H1 (cell line): ENCODE data around the gene TLCD2. TPM values are rescaled to one million over a fixed set of nuclear protein-coding genes. Genes with fewer than 3 reads are reported as not detected.

Experiments
- CTCF ChIA-PET: fragments of 300-600 bp; sonication (Branson Sonifier 250); formaldehyde crosslinking; loops from one replicate; lab custom pipeline; 2021; ENCODE audit not compliant: partially characterized antibody; lab: Charles Lee
- POLR2A ChIA-PET: fragments of 300-600 bp; sonication (Branson Sonifier 250); formaldehyde crosslinking; loops from one replicate; lab custom pipeline; 2021; ENCODE audit warnings: inconsistent platforms; ENCODE audit not compliant: partially characterized antibody; lab: Charles Lee
- DNase-seq, 2 experiments: peaks; one replicate each; pipeline versions ENCODE4 v3.0.0 to v3.0.0-alpha.2; 2010 to 2022; ENCODE audit warnings: low spot score in 2 of 2, low read depth in 1 of 2, mixed read lengths in 1 of 2
- FAIRE-seq: peaks from 2 replicates; lab custom pipeline; 2011; peaks lifted over from hg19 to GRCh38; lab: Jason Lieb, UNC
- H2AFZ ChIP-seq: 2 replicates; pipeline ENCODE4 v1.8.1; 2012; ENCODE audit warnings: low read length, inconsistent platforms
- H2AK5ac ChIP-seq: 2 replicates; pipeline ENCODE4 v1.6.1; 2013; ENCODE audit warnings: low read depth, low read length
- H2BK120ac ChIP-seq: replicated peaks from 2 replicates; pipeline ENCODE3; 2013; ENCODE audit warnings: low read depth, low read length, inconsistent platforms
- H2BK12ac ChIP-seq: 2 replicates; pipeline ENCODE4 v1.6.1; 2013; ENCODE audit warnings: low read depth, low read length
- H2BK15ac ChIP-seq: 2 replicates; pipeline ENCODE4 v1.6.1; 2013; ENCODE audit warnings: low read length
- H2BK20ac ChIP-seq: 2 replicates; pipeline ENCODE4 v1.6.1; 2013; ENCODE audit warnings: low read length
- H2BK5ac ChIP-seq: 2 replicates; pipeline ENCODE4 v1.6.1; 2013; ENCODE audit warnings: low read depth, low read length
- H3K14ac ChIP-seq: 2 replicates; pipeline ENCODE4 v1.6.1; 2013; ENCODE audit warnings: inconsistent platforms; ENCODE audit not compliant: insufficient read length
- H3K18ac ChIP-seq: 2 replicates; pipeline ENCODE4 v1.6.1; 2013; ENCODE audit warnings: low read length; ENCODE audit errors: extremely low read depth
- H3K23ac ChIP-seq: 2 replicates; pipeline ENCODE4 v1.6.1; 2013; ENCODE audit warnings: inconsistent platforms; ENCODE audit not compliant: insufficient read length
- H3K23me2 ChIP-seq: 2 replicates; pipeline ENCODE4 v1.6.1; 2013; ENCODE audit warnings: low read depth, low read length
- H3K27ac ChIP-seq: 2 replicates; pipeline ENCODE4 v1.6.1; 2011; ENCODE audit warnings: low read depth, low read length, inconsistent platforms
- H3K27me3 ChIP-seq, 4 experiments: replicated peaks in 1 of 4; 1 replicate in 1 of 4; 2 replicates in 3 of 4; pipeline versions ENCODE4 v1.6.1 to v1.8.1; 2011 to 2013; ENCODE audit warnings: low read length in 3 of 4, mild to moderate bottlenecking in 3 of 4, inconsistent platforms in 2 of 4, mixed read lengths in 2 of 4, moderate library complexity in 1 of 4; ENCODE audit not compliant: control insufficient read depth in 3 of 4, insufficient read depth in 3 of 4; ENCODE audit errors: extremely low read depth in 1 of 4
- H3K36me3 ChIP-seq, 4 experiments: 2 replicates each; pipeline versions ENCODE4 v1.6.1 to v1.8.1; 2011 to 2013; ENCODE audit warnings: mild to moderate bottlenecking in 4 of 4, low read length in 3 of 4, moderate library complexity in 2 of 4, control low read depth in 1 of 4, inconsistent platforms in 1 of 4; ENCODE audit not compliant: insufficient read depth in 4 of 4, control insufficient read depth in 2 of 4
- H3K4ac ChIP-seq: replicated peaks from 2 replicates; pipeline ENCODE3; 2013; ENCODE audit warnings: low read length, low read depth, mixed read lengths, inconsistent platforms; ENCODE audit not compliant: insufficient read length
- H3K4me1 ChIP-seq, 4 experiments: replicated peaks in 1 of 4; 1 replicate in 1 of 4; 2 replicates in 3 of 4; pipeline versions ENCODE4 v1.6.1 to v1.8.1; 2011 to 2013; ENCODE audit warnings: low read length in 3 of 4, inconsistent platforms in 2 of 4, mixed read lengths in 1 of 4; ENCODE audit not compliant: insufficient read depth in 4 of 4, control insufficient read depth in 3 of 4
- H3K4me2 ChIP-seq, 2 experiments: 2 replicates each; pipeline versions ENCODE4 v1.6.1 to v1.8.1; 2011 to 2013; ENCODE audit warnings: low read depth in 2 of 2, low read length in 2 of 2, control low read depth in 1 of 2, inconsistent platforms in 1 of 2, mild to moderate bottlenecking in 1 of 2; ENCODE audit not compliant: insufficient read depth in 1 of 2
- H3K4me3 ChIP-seq, 4 experiments: fragments of 200-600, 300-600 bp in 1 of 4; sonication (generic), shearing (Covaris generic), sonication (Bioruptor Twin) in 1 of 4; 2 replicates each; pipeline versions ENCODE4 v1.5.1 to v1.8.1; 2011 to 2016; ENCODE audit warnings: low read length in 4 of 4, low read depth in 3 of 4, control low read depth in 2 of 4, inconsistent platforms in 2 of 4, mild to moderate bottlenecking in 2 of 4, mixed read lengths in 1 of 4, moderate library complexity in 1 of 4; ENCODE audit not compliant: insufficient read depth in 2 of 4; ENCODE audit errors: extremely low read depth in 1 of 4
- H3K56ac ChIP-seq: replicated peaks from 2 replicates; pipeline ENCODE3; 2013; ENCODE audit warnings: low read depth, mild to moderate bottlenecking, mixed read lengths, low read length, inconsistent platforms; ENCODE audit not compliant: insufficient read length
- H3K79me1 ChIP-seq: 2 replicates; pipeline ENCODE4 v1.6.1; 2013; ENCODE audit warnings: low read depth, low read length, control low read depth
- H3K79me2 ChIP-seq, 2 experiments: 2 replicates each; pipeline versions ENCODE4 v1.6.1 to v1.8.1; 2012 to 2013; ENCODE audit warnings: low read length in 2 of 2, mild to moderate bottlenecking in 2 of 2, inconsistent platforms in 1 of 2; ENCODE audit not compliant: insufficient read depth in 2 of 2, control insufficient read depth in 1 of 2
- H3K9ac ChIP-seq, 4 experiments: replicated peaks in 1 of 4; 1 replicate in 1 of 4; 2 replicates in 3 of 4; pipeline versions ENCODE4 v1.6.1 to v1.8.1; 2011 to 2013; ENCODE audit warnings: low read depth in 3 of 4, low read length in 3 of 4, control low read depth in 2 of 4, mild to moderate bottlenecking in 2 of 4, moderate library complexity in 2 of 4, inconsistent platforms in 1 of 4; ENCODE audit errors: extremely low read depth in 1 of 4
- H3K9me3 ChIP-seq, 2 experiments: 2 replicates each; pipeline versions ENCODE4 v1.6.1 to v1.8.1; 2012 to 2013; ENCODE audit warnings: mild to moderate bottlenecking in 2 of 2, moderate library complexity in 2 of 2, control low read depth in 1 of 2, inconsistent platforms in 1 of 2, low read depth in 1 of 2, low read length in 1 of 2, mixed read lengths in 1 of 2; ENCODE audit not compliant: insufficient read depth in 2 of 2
- H4K20me1 ChIP-seq, 2 experiments: replicated peaks in 1 of 2; 2 replicates each; pipeline versions ENCODE3 to v1.8.1; 2011 to 2013; ENCODE audit warnings: inconsistent platforms in 2 of 2, low read length in 2 of 2, mild to moderate bottlenecking in 1 of 2; ENCODE audit not compliant: insufficient read depth in 2 of 2, control insufficient read depth in 1 of 2
- H4K5ac ChIP-seq: 2 replicates; pipeline ENCODE4 v1.6.1; 2013; ENCODE audit warnings: low read length, low read depth, mixed read lengths, inconsistent platforms; ENCODE audit not compliant: insufficient read length
- H4K8ac ChIP-seq: 2 replicates; pipeline ENCODE4 v1.8.0; 2013; ENCODE audit warnings: mild to moderate bottlenecking, moderate library complexity, low read length, inconsistent platforms; ENCODE audit not compliant: insufficient read depth; ENCODE audit errors: extremely low read depth
- H4K91ac ChIP-seq: replicated peaks from 2 replicates; pipeline ENCODE3; 2013; ENCODE audit warnings: low read length, mixed read lengths, inconsistent platforms; ENCODE audit not compliant: insufficient read length
- ATF3 ChIP-seq: IDR thresholded peaks from 2 replicates; pipeline ENCODE4 v1.6.1; 2011; ENCODE audit warnings: low read depth, mild to moderate bottlenecking, low read length; ENCODE audit not compliant: insufficient read depth
- CTCF ChIP-seq, 3 experiments: IDR thresholded peaks; 1 replicate in 2 of 3; 2 replicates in 1 of 3; pipeline versions ENCODE4 v1.5.1 to v1.6.1; 2011; ENCODE audit warnings: low read length in 3 of 3, mild to moderate bottlenecking in 3 of 3, inconsistent platforms in 2 of 3, low read depth in 1 of 3, moderate library complexity in 1 of 3; ENCODE audit not compliant: insufficient read depth in 1 of 3; ENCODE audit errors: control extremely low read depth in 1 of 3
- NANOG ChIP-seq: IDR thresholded peaks from 2 replicates; pipeline ENCODE4 v1.6.1; 2011; ENCODE audit warnings: low read length, low read depth, mild to moderate bottlenecking, inconsistent platforms; ENCODE audit not compliant: insufficient read depth, poor library complexity, severe bottlenecking
- POLR2A ChIP-seq, 2 experiments: IDR thresholded peaks; 1 replicate in 1 of 2; 2 replicates in 1 of 2; pipeline ENCODE4 v1.6.1; 2011; ENCODE audit warnings: low read depth in 2 of 2, low read length in 2 of 2, mild to moderate bottlenecking in 2 of 2; ENCODE audit errors: control extremely low read depth in 1 of 2
- TBP ChIP-seq: IDR thresholded peaks from 2 replicates; pipeline ENCODE4 v1.6.1; 2011; ENCODE audit warnings: low read depth, low read length, improper control_type of control experiment
- WGBS, 2 experiments: shearing (Covaris generic) in 1 of 2; methylation state at CpG; one replicate each; pipeline versions ENCODE4 v1.1.6 to v1.1.7; 2013 to 2015; ENCODE audit warnings: low lambda C conversion rate in 2 of 2, mixed read lengths in 2 of 2, inconsistent platforms in 1 of 2, low coverage in 1 of 2, missing lambda C conversion rate in 1 of 2; ENCODE audit not compliant: insufficient replicate concordance in 2 of 2, insufficient coverage in 1 of 2, insufficient read length in 1 of 2; ENCODE audit errors: extremely low coverage in 1 of 2, missing lambda C conversion rate in 1 of 2; 5-methylcytosine and 5-hydroxymethylcytosine counted together
- polyA plus RNA-seq, 7 experiments: library from polyadenylated mRNA; depleted of rRNA in 3 of 7; stranded (reverse) in 5 of 7; unstranded in 2 of 7; fragments of >200 nt in 5 of 7; fragments of 200-250 nt in 2 of 7; gene quantifications; 1 replicate in 5 of 7; 2 replicates in 1 of 7; 4 replicates in 1 of 7; pipeline versions ENCODE4 v1.2.1 to v1.2.3, GENCODE V29; 2011 to 2013; ENCODE audit warnings: missing spikeins in 2 of 7, mixed read lengths in 2 of 7
- total RNA-seq: library from RNA; stranded (reverse); fragmentation: NEBNext Ultra II Directional; extraction: Animal tissue kit (Norgen Biotek cat#: 25700); gene quantifications from 2 replicates; pipeline ENCODE4 v1.2.1, GENCODE V29; 2021

TLCD2 gene
- total and polyA plus RNA-seq, 2 of the 8 experiments (the other 6 are each of a cell fraction or from before 2014, with no cell fraction given): 0.47 to 1.4 TPM

- CTCF ChIA-PET: interaction anchor here (0.7 to 7.1 kb wide), 8 partner anchors 12 to 61 kb away, joined by 3 to 34 read pairs (median 4); no protein-coding TSS in a partner anchor
- no peak overlapping the region for H3K23ac ChIP-seq
- H2BK15ac ChIP-seq: no peak overlapping the region
- TF ChIP-seq TBP (no peak), NANOG (no peak), POLR2A (IDR thresholded peaks at IDR 0.05; ENCODE audit: control extremely low read depth in 1 of 2, low read depth in 2 of 2, low read length in 2 of 2) (no peak), ATF3 (no peak), CTCF (IDR thresholded peaks at IDR 0.05; ENCODE audit: control extremely low read depth in 1 of 3, insufficient read depth in 1 of 3, low read depth in 1 of 3, low read length in 3 of 3) (no peak)
Observed at GRCh38 chr17:1732833-1733321, 22.7 kb upstream of the TLCD2 start.

More at GRCh38 chr17:1732833-1733321, 22.7 kb upstream of the TLCD2 start:
- POLR2A ChIA-PET: interaction anchor here (1.1 to 2.2 kb wide), 5 partner anchors 8 to 30 kb away, joined by 3 to 8 read pairs (median 4); partner anchors contain the start of genes SERPINF1 and WDR81
- Histone ChIP-seq H4K5ac (no peak overlapping the region), H3K4ac (no peak overlapping the region), H3K9me3 (no peaks in the 10 kb centered on the region), H3K27me3 (no peaks in the 10 kb centered on the region), H2AFZ (no peak overlapping the region), H3K9ac (no peak overlapping the region), H3K79me1 (no peaks in the 10 kb centered on the region), H3K79me2 (no peaks in the 10 kb centered on the region; a peak in 1 of 4 replicates), H3K4me2 (no peak overlapping the region), H2BK5ac (no peak overlapping the region), H4K8ac (no peak overlapping the region), H4K91ac (no peak overlapping the region), H3K4me1 (peaks cover 0 to 7% (median 1%) of the 10 kb centered on the region in 4 experiments; a peak in 4 of 7 replicates), H2BK12ac (no peak overlapping the region), H3K18ac (no peak overlapping the region), H2BK120ac (no peak overlapping the region), H2BK20ac (no peak overlapping the region), H3K27ac (no peak overlapping the region), H3K4me3 (no peak overlapping the region), H4K20me1 (peaks cover 0 to 4% of the 10 kb centered on the region in 2 experiments), H3K36me3 (no peaks in the 10 kb centered on the region; a peak in 2 of 8 replicates), H2AK5ac (no peak overlapping the region), H3K56ac (no peak overlapping the region), H3K23me2 (no peaks in the 10 kb centered on the region), H3K14ac (no peak overlapping the region)
- 93% methylated on average over 11 of the region's 11 CpGs; no CpG with 5 or more reads in 1 of the 2 experiments for WGBS, 2 experiments
- DNase-seq (no peak), FAIRE-seq (no peak)
